Activated CD4-positive, CD25-positive, alpha-beta regulatory T cell treated with anti-CD3 and anti-CD28 coated beads, Interleukin-2, amount 50 U/mL, for 16 hours (primary cell): Measurements from ENCODE around the gene THRB.

Experiments
- DNase-seq: peaks from one replicate; pipeline ENCODE4 v3.0.0-alpha.2; 2020; ENCODE audit warnings: low read depth, low spot score

The THRB gene

DNA sequence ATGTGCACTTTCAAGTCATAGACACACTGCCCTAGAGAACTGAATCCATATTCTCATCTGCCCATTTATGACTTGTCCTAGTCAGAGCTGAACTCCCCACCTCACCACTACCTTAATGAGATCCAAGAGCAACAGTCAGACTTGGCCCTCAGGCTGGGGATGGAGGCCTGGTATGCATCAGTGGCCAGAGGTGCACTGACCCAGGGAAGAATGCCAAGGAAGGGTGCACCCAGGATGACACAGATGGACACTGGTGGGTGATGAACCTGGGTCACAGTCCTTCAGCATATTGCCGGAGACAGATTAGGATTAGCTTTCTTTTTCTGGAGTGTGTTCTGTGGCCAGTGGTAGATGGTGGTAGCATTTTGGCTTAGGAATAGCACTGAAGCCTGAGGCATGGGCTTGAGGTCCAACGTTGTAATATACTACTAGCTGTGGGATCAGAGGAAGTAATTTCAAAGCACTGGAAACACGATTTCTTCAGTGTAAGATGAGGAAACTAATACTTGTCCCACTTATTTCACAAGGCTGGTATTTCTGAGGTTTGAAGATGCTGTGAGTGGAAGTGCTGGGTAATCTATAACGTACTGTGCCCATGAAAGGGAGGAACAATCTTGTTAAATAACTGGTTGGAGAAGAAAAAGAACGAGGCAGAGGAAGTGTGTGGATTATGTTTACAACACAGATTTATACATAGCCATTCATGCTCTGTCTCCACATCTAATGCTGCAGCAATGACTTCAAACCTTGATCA is 265.0 kb downstream of the THRB start:
- no peak for DNase-seq

DNA sequence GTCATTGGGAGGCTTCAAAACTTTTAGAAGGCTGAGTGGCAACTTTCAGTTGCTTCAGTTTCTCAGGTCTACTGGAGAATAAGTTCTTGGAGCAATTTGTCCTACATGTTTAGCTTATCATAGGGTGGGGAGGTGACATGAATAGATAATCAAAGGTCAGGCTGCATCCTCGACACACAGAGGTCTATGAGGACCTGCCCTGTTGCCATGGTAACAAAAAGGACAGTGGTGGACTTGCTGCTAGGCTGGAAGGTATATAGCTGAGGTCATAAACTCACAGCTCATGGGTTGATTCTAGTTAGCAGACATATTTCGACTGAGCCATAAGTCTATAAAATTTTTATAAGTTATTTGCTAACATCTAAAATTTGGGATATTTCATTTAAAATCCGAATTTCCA is 267.0 kb downstream of the THRB start:
- DNase-seq = no peak

DNA sequence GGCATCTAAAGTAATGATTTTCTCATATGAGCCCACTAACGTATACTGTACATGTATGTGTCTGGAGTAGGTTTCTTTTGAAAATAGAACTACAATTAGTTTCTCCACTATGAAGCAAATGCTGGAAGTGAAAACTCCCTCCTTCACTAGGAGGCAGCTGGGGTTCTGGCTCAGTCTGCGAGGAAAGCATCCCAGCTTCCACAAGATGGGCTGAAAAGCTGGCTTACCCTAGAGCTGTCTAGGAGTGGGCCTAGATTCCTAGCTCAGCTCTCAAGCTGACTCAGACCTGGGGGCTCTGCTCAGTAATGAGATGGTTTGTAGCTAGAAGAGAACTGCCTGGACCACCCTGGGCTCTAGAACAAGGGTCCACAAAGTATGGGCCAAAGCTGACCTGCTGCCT is 268.3 kb downstream of the THRB start:
- DNase-seq = no peak

DNA sequence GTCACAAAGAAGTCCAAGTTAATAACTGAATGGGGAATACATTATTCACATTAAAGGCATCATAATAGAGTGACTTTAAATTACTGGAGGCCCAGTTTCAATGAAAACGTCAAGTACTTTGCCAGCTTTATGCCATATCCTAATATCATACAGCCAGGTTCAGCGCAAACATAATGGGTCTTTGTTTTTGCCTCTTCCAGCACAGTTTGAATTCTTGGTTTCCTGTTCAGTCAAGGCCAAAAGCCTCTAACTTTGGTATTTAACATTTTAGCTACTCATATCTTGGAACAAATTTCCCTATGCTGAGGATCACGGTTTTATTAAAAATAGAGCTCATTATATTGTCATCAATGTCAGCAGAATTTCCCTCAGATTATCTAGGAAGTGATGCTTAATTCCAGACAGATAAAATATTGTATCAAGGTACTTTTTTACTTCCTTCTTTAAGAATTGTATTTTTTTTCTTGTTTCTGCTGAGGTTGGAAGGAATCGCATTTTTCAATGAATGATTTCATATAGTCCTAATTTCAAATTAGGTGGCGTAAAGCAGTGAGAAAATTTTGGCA is 269.2 kb downstream of the THRB start:
- DNase-seq = no peak

DNA sequence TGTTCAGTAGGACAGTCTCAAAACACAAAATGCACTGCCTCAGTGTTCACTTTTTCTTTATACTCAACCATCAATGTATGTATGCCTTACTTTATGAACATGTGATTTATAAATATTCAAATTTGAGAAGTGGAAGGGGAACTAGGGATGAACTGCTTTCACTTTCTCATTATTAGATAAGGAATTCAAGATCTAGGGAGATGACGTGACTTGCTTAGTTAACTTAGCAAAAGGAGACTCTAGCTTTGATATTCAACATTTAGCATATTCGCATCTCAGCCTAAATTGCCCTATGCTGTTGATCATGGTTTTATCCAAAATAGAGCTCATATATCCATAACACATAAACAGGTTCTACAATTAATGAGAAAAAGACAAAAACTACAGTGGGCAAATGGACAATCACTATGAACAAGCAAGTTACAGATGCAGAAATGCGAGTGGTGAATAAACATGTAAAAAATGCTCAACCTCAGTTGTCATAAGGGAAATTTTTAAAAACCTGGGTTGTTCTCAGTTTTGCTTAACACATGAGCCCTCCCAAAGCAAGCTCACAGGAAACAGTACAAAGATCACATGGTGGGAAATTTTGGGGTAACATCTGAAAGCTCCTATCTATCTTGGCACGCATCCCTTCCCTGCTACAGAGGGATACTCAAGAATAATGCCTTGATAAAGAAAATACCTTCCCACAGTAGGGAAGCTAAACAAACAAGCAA is 269.8 kb downstream of the THRB start:
- no peak for DNase-seq

DNA sequence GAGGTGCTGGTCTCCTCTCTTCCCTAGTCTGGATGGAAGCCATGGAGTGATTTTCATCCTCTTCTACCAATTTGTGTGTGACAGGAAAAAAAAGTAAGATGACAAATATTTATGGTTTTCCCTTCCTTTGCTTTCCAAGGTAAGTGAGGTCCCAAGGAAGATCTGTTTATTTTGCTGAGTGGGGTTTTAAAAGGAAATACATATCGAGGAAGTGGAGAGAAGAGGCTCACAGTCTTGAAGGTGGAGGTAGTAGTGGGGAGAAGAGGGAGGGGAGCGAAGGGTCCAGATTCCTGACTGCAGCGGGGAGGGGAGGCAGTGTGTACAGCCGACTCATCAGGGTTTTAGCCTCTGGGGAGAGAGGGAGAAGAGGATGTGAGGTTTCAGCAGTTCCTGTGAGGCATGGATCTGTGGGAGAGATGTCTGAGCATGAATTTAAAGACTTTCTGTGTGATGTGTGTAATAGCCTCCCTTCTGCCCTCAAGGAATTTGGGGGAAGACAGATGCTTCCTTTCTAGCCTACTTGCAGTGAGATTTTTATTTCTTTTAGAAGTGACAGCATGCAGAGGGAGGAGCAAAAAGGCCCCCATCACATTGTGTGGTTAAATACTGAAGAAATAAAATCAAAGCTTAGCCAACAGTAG is 272.4 kb downstream of the THRB start:
- no peak for DNase-seq

DNA sequence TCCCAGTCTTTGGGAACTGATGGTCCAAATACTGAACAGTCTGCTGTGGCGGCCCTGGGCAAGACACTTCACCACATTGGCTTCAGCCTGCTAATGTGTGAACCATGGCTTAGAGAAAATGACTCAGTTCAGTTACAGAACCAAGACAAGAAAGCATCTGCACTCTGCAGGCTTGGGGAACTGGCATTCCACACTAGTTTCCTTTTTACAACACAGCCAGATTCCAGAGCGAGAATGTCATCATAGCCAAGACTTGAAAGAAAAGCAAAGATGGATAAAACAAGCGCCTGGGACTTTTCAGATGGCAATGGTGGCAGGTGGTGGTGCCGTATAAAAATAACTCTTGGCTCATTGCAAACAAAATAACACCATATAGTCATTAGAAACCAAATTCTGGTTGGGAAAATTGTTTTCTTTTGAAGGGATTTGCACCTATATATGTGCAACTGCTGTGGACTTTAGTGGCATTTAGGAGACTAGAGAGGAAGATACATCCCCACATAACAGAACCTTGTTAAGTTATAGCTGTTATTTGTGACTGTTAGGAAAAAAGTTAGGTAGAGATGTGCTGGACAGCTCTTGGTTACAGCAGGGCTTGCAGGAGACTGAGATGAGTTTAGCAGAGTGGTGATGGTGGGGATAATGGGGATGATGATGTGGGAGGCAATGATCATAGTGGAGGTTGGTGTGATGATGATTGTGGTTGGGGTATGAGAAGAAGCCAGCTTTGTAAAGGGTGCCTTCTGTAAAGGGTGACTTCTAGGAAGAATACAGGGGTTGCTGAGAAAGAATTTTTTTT is 273.6 kb downstream of the THRB start:
- DNase-seq = no peak

DNA sequence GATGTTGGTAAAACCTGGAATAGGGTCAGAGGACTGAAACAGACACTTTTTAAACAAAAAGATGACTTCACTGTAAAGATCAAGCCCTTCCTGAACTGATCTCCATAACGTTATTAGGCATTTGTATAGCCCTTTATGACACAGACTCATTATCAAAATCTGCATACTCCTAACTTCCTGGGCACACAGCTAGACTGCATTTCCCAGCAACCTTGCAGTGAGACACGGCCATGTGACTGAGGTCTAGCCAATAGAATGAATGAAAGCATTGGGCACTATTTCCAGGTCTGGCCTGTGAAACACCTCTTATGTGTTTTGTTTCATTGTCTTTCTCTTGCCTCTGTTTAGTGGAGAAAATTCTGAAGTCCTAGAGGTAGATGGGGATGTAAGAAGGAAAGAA is 279.1 kb downstream of the THRB start:
- no peak for DNase-seq

DNA sequence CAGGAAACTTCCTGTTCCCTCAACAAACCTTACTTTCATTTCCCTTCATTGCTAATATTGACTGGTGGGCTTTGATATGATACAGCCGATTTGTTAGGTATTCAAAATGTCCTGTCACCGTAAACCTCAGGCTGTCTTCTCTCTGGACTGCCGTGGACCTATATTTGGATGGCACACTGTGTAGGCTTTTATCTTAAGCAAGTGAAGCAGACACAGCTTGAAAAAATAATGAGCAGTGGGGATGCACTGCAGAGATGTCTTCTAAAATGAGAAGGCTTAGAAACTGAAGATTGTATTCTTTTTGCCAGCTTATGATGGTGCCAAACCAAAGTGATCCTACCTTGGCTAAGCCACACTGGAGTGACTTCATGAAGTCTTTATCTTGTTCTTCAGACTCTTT is 283.3 kb downstream of the THRB start:
- no peak for DNase-seq

DNA sequence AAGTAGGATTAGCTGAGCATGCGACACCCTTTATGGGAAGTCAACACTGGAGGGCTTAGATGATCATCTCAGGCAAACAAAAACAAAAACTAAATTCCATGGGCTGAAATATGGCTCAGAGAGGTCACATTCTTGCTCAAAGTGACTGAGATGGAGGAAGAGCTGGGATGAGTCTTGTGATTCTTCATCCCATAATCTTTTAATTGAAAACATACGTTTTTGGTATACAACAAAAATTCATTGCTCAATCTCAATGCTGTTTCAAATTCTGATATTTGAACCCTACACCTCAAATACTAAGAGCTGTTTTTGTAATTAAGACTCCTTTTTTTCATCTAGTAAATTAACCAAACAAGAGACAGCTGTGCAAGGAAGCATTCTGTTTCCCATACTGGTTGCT is 292.6 kb downstream of the THRB start:
- no peak for DNase-seq

DNA sequence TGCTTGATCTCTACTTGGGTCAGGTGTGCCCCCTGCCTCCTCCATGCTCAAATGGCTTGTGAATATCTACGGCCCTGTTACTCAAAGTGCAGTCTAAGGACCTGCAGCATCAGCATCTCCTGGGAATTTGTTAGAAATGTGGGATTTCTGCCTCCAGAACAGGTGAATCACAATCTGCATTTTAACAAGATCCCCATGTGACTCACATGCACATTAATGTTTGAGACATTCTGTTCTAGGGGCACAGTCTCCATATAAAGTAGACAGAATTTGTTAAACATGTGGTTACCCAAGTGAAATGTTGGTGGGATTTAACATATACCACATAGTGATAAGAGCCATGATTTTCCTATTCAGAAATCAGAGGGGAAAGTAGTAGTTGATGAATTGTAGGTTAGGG is 293.3 kb downstream of the THRB start:
- no peak for DNase-seq

DNA sequence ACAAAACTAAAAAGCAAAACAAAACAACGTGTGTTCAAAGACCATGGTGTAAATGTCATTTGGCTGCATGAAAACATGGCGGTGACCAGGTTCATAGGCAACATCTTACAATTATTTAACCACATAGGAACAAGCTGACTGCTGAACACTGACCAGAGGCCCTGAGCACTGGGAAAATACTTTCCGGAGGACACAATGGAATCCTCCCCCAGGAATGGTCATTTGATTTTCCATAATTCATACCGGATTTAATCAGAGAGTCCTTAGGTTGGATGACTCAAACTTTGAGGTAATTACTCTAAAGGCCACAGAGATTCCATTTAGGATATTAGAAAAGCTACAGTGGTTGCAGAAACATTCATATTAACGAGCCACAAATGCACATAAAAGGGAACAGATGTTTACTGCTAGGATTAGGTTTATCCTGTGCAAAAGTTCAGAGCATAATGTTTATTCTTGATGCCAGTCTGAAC is 294.8 kb downstream of the THRB start:
- DNase-seq = no peak

DNA sequence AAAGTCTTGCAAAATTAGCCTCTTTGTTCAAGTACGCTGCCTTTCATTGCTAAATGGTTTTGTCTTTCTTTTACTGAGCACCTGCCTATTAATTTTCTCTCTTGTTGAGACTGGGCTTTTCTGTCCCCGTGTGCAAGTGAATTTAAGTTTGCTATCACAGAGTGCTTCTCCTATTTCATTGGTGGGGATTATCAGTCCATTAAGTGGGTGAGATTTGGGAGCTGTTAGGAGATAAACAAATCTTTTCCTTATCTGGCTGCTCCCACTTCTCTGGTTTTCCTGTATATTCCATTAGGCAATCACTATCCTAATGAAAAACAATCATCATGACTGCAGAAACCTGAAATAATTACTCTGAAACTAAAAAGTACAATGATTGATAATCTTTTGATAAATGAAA is 295.4 kb downstream of the THRB start:
- DNase-seq = no peak

DNA sequence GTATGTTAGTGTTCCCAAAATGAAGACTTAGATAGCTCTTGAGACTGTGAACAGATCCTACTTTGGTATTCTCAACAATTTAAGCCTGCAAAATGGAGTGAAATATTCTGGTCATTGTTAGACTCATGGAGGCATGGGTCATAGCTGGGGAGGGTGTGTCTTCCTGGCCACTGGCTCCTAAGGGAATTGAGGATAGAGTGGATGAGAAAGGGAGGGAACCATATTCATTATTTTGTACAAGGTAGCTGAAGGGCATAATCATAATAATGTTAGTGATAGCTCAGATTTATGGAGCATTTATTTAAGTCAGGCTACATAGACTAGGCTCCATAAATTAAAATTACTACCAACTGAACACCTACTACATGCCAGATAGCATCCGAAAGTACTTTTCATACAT is 295.9 kb downstream of the THRB start:
- DNase-seq = no peak

DNA sequence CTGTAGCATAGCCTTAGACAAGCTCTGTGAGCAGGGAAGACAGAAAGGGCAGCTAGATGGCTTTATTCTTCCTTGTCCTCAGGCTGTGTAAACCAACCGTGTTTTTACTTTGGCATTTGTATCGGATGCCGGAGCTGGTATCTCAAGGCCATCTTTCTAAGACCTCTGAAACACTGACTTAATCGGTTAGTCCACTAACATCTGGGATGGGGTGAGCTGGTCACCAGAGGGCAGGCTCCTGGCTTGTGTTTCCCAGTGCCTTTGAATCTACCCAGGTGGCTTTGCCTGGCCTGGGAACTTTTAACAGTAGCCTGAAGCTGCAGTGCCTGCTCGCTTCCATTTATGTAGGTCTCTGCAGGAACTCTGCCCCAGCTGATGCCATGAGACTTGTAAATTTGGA is 296.8 kb downstream of the THRB start:
- no peak for DNase-seq

DNA sequence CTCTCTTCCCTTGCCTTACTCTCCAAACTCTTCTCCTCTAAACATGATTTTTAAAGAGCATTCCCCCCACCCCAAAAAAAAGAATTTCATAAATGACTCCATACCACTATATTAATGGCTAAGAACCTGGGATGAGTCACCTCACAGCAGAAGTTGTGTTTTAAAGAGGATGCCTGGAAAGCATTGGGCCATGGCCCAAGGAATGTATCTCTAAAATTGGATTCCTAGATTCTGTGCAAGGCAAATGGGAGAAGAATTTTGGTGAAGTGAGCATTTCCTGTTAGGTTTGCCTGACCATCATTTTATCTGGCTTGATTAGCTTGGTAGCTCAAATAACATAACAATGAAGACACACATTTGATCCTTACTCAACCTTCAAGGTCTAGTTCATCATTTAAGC is 298.1 kb downstream of the THRB start:
- no peak for DNase-seq

DNA sequence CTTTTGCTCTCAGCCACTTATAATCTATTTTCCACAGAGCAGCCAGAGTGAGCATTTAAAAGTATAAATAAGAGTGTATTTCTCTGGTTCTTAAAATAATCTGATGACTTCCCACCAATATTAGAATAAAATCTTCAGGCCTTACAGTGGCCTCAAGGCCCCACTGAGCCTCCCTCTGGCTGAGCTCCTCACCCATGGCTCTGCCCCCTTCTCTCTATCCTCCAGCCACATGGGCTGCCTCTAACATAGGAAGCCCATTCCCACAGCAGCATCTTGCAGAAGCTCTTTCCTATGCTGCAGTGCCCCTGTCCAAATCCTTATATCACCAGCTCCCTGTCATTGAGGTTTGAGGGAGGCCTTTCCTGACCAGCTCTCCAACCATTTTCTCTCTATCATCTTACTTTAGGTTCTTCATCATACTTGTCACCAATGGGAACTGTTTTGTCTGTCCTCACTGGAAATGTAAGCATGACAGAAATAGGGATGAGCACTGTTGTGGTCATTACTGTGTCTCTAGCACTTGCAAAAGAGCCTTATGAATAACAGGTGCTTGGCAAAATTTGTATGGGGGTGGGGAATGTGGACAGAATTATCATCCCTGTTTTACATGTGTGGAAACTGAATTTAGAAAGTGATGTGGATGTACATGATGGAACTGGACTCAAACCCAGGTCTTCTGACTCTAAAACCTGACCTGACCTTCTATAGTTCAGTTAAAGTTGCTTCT is 299.0 kb downstream of the THRB start:
- DNase-seq = no peak

DNA sequence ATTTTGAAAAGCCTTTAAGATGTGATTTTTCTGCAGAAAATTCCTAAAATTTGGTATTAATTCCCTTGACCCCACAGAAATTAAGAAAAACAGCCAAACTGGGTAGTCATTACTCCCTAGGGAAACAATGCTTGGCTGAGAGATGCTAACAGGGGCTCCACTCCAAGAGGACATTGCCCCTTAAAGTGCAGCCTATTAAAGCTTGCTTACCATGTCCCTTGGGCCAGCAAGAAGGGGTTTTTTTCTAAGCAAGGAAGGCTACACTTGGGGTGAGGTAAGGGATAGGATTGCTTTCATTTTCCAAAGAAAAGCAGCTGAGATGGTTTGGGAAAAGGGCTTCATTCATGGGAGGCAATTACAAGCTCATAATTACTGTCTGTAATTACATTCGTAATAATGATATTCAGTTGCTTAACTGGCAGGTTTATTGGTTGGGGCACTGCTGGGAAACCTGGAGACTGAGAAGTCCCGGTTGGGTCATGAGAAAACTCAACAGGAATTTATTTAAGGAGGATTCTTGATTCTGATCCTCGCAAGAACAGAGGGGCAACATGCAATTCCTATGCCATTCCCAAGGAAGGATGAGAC is 302.1 kb downstream of the THRB start:
- DNase-seq = no peak

DNA sequence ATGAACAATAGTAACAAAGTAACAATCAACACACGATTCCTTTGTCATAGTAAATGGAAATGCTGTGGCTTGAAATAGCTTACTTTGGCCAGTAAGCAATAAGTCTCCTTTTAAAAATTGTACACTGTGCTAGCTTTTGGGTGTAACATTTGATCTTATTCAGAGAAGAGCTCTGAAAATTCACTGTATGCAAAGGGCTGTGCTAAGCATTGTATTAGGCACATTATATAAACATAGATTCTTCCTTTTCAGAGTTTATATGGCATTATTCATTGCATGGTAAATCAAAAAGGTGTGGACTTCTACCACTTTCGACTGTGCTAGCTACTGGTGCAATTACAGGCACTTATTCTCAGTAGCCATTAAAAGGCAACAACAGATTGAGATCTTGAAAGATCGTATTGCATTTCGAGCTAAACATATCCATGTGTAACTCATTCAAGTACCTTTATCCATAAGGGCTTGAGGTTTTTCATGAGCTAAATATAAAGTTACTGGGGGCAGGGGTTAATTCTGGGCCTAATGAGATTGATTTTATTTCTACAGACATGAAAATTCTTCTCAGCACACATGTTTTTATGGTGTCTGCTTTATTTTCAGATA is 302.7 kb downstream of the THRB start:
- DNase-seq = no peak

DNA sequence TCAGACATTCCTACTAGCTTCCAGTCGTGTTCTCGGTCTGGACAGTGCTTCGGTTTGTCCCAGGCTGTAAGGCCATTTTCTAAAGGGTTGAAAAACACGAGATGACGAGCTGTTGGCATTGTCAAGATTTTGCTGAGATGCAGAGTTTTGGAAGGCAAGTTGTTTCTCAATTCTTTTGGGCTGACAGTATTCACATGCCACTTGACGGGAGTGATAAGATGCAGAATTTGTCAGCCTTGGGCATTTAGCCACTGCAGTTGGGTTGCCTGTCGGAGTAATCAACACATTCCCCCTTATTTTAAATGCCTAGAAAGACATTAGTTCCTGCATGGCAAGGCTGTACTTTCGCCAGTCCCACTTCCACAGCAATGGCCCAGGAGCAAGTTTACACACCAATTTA is 304.4 kb downstream of the THRB start:
- DNase-seq = no peak
